IMR-90 (cell line): ENCODE results near the gene CMTM8. TPM values are rescaled to one million over a fixed set of nuclear protein-coding genes. Genes with fewer than 3 reads are reported as not detected.

Source experiments
- ATAC-seq: fragments of 200-7000 bp; cut with Tn5 transposase; 2 replicates; pipeline ENCODE4 v1.9.1; 2020; ENCODE audit warnings: low read depth, mild to moderate bottlenecking, moderate library complexity
- BruUV-seq: library from RNA; stranded (reverse); fragments of 400-500 nt; replicated peaks from 2 replicates; lab custom pipeline; 2021; lab: Mats Ljungman, UMichigan
- CTCF ChIA-PET: fragments of 300-600 bp; formaldehyde crosslinking; extraction: SDS; loops from one replicate; lab custom pipeline; 2021; ENCODE audit warnings: antibody characterized with exemption; lab: Yijun Ruan, JAX
- POLR2A ChIA-PET: fragments of 300-600 bp; sonication (Branson Sonifier 250); formaldehyde crosslinking; loops from one replicate; lab custom pipeline; 2022; ENCODE audit warnings: antibody characterized with exemption; ENCODE audit not compliant: unreplicated experiment; lab: Charles Lee
- DNase-seq: peaks from one replicate; pipeline ENCODE4 v3.0.0; 2013
- H2AFZ ChIP-seq: replicated peaks from 2 replicates; pipeline ENCODE3; 2013; ENCODE audit warnings: low read length, mild to moderate bottlenecking; ENCODE audit not compliant: poor library complexity
- H2AK5ac ChIP-seq: 2 replicates; pipeline ENCODE4 v1.6.1; 2013; ENCODE audit warnings: low read depth, low read length, inconsistent platforms
- H2AK9ac ChIP-seq: replicated peaks from 2 replicates; pipeline ENCODE3; 2013; ENCODE audit warnings: mild to moderate bottlenecking, low read depth, low read length, moderate library complexity; ENCODE audit not compliant: poor library complexity
- H2BK120ac ChIP-seq: 2 replicates; pipeline ENCODE4 v1.6.1; 2013; ENCODE audit warnings: low read depth, low read length, inconsistent platforms
- H2BK15ac ChIP-seq: 3 replicates; pipeline ENCODE4 v1.6.1; 2013; ENCODE audit warnings: low read depth, low read length, inconsistent platforms
- H2BK20ac ChIP-seq: 2 replicates; pipeline ENCODE4 v1.6.1; 2013; ENCODE audit warnings: low read depth, mild to moderate bottlenecking, inconsistent platforms, low read length, moderate library complexity
- H2BK5ac ChIP-seq: 2 replicates; pipeline ENCODE4 v1.6.1; 2013; ENCODE audit warnings: mild to moderate bottlenecking, low read depth, low read length, inconsistent platforms; ENCODE audit not compliant: poor library complexity, severe bottlenecking
- H3K14ac ChIP-seq: replicated peaks from 2 replicates; pipeline ENCODE4 v1.6.1; 2013; ENCODE audit warnings: low read depth, low read length, inconsistent platforms
- H3K18ac ChIP-seq: 2 replicates; pipeline ENCODE4 v1.6.1; 2013; ENCODE audit warnings: low read depth, low read length, control low read depth
- H3K23ac ChIP-seq: 2 replicates; pipeline ENCODE4 v1.6.1; 2013; ENCODE audit warnings: low read depth, low read length, inconsistent platforms
- H3K27ac ChIP-seq: 2 replicates; pipeline ENCODE4 v1.5.1; 2013; ENCODE audit warnings: mild to moderate bottlenecking, control low read depth, low read length; ENCODE audit not compliant: insufficient read depth
- H3K27me3 ChIP-seq: 2 replicates; pipeline ENCODE4 v1.6.1; 2013; ENCODE audit warnings: low read length; ENCODE audit not compliant: control insufficient read depth, insufficient read depth
- H3K36me3 ChIP-seq: 2 replicates; pipeline ENCODE4 v1.6.1; 2013; ENCODE audit warnings: low read length, mixed read lengths; ENCODE audit not compliant: control insufficient read depth, insufficient read depth
- H3K4ac ChIP-seq: 2 replicates; pipeline ENCODE4 v1.6.1; 2013; ENCODE audit warnings: low read depth, low read length, inconsistent platforms
- H3K4me1 ChIP-seq: 2 replicates; pipeline ENCODE4 v1.6.1; 2013; ENCODE audit warnings: low read length, mixed read lengths; ENCODE audit not compliant: control insufficient read depth, insufficient read depth
- H3K4me2 ChIP-seq: 2 replicates; pipeline ENCODE4 v1.6.1; 2013; ENCODE audit warnings: low read depth, mild to moderate bottlenecking, control low read depth, low read length, moderate library complexity
- H3K4me3 ChIP-seq: 2 replicates; pipeline ENCODE4 v1.5.1; 2013; ENCODE audit warnings: low read depth, mild to moderate bottlenecking, control low read depth, low read length, moderate library complexity; ENCODE audit not compliant: insufficient read depth
- H3K56ac ChIP-seq: 2 replicates; pipeline ENCODE4 v1.6.1; 2013; ENCODE audit warnings: low read length, inconsistent platforms; ENCODE audit not compliant: insufficient read depth; ENCODE audit errors: extremely low read depth
- H3K79me1 ChIP-seq, 2 experiments: 2 replicates each; pipeline ENCODE4 v1.6.1; 2013; ENCODE audit warnings: low read length in 2 of 2, inconsistent platforms in 1 of 2, low read depth in 1 of 2
- H3K9ac ChIP-seq: 2 replicates; pipeline ENCODE4 v1.6.1; 2013; ENCODE audit warnings: low read depth, low read length, control low read depth
- H3K9me1 ChIP-seq: 2 replicates; pipeline ENCODE4 v1.6.1; 2013; ENCODE audit warnings: low read length, inconsistent platforms; ENCODE audit not compliant: insufficient read depth
- H3K9me3 ChIP-seq: 2 replicates; pipeline ENCODE4 v1.6.1; 2013; ENCODE audit warnings: low read length; ENCODE audit not compliant: control insufficient read depth, insufficient read depth
- H4K20me1 ChIP-seq: 2 replicates; pipeline ENCODE4 v1.6.1; 2013; ENCODE audit warnings: low read length, inconsistent platforms; ENCODE audit not compliant: insufficient read depth
- H4K5ac ChIP-seq: 2 replicates; pipeline ENCODE4 v1.6.1; 2013; ENCODE audit warnings: mild to moderate bottlenecking, low read depth, low read length, control low read depth
- H4K8ac ChIP-seq, 2 experiments: 2 replicates each; pipeline ENCODE4 v1.6.1; 2013; ENCODE audit warnings: low read depth in 2 of 2, low read length in 2 of 2, control low read depth in 1 of 2, inconsistent platforms in 1 of 2
- H4K91ac ChIP-seq: 2 replicates; pipeline ENCODE4 v1.6.1; 2013; ENCODE audit warnings: low read depth, low read length, inconsistent platforms; ENCODE audit not compliant: insufficient read depth
- BHLHE40 ChIP-seq: fragments of 150-350 bp; IDR thresholded peaks from 2 replicates; pipeline ENCODE4 v1.6.1; 2016; ENCODE audit warnings: mild to moderate bottlenecking, low read depth, low read length
- CEBPB ChIP-seq: IDR thresholded peaks from 2 replicates; pipeline ENCODE4 v1.6.1; 2012; ENCODE audit warnings: low read depth, low read length, improper control_type of control experiment
- CHD1 ChIP-seq: IDR thresholded peaks from 2 replicates; pipeline ENCODE4 v1.6.1; 2012; ENCODE audit warnings: low read depth, low read length, improper control_type of control experiment
- CTCF ChIP-seq: conservative IDR thresholded peaks from 2 replicates; pipeline ENCODE4 v1.5.1; 2012; ENCODE audit warnings: mild to moderate bottlenecking, low read depth, low read length, improper control_type of control experiment
- ELK1 ChIP-seq: fragments of 150-350 bp; IDR thresholded peaks from 2 replicates; pipeline ENCODE4 v1.6.1; 2016; ENCODE audit warnings: low read depth, mild to moderate bottlenecking, low read length, moderate library complexity, borderline replicate concordance
- FOS ChIP-seq: fragments of 150-350 bp; IDR thresholded peaks from 2 replicates; pipeline ENCODE4 v1.6.1; 2016; ENCODE audit warnings: low read depth, low read length
- MAFK ChIP-seq: IDR thresholded peaks from 2 replicates; pipeline ENCODE4 v1.6.1; 2012; ENCODE audit warnings: low read depth, low read length, improper control_type of control experiment
- MAZ ChIP-seq: IDR thresholded peaks from 2 replicates; pipeline ENCODE4 v1.6.1; 2012; ENCODE audit warnings: low read depth, mild to moderate bottlenecking, low read length, improper control_type of control experiment, moderate library complexity, borderline replicate concordance
- MXI1 ChIP-seq: IDR thresholded peaks from 2 replicates; pipeline ENCODE4 v1.6.1; 2012; ENCODE audit warnings: low read depth, mild to moderate bottlenecking, low read length, moderate library complexity, borderline replicate concordance
- NFE2L2 ChIP-seq: fragments of 150-350 bp; IDR thresholded peaks from 2 replicates; pipeline ENCODE4 v1.6.1; 2016; ENCODE audit warnings: low read depth, mild to moderate bottlenecking, low read length
- POLR2A ChIP-seq: IDR thresholded peaks from 2 replicates; pipeline ENCODE4 v1.6.1; 2012; ENCODE audit warnings: mild to moderate bottlenecking, low read depth, low read length
- RAD21 ChIP-seq: IDR thresholded peaks from 2 replicates; pipeline ENCODE4 v1.6.1; 2012; ENCODE audit warnings: low read length, improper control_type of control experiment
- RCOR1 ChIP-seq: IDR thresholded peaks from 2 replicates; pipeline ENCODE4 v1.6.1; 2012; ENCODE audit warnings: mild to moderate bottlenecking, low read length, improper control_type of control experiment; ENCODE audit not compliant: insufficient replicate concordance
- RFX5 ChIP-seq: IDR thresholded peaks from 2 replicates; pipeline ENCODE4 v1.8.0; 2012; ENCODE audit warnings: low read depth, mild to moderate bottlenecking, low read length, moderate library complexity
- SMC3 ChIP-seq: fragments of 150-350 bp; IDR thresholded peaks from 2 replicates; pipeline ENCODE4 v1.6.1; 2016; ENCODE audit warnings: low read depth, mild to moderate bottlenecking, antibody characterized with exemption, low read length, moderate library complexity
- WGBS, 2 experiments: methylation state at CpG; one replicate each; pipeline versions ENCODE4 v1.1.5 to v1.1.7; 2013; ENCODE audit warnings: missing lambda C conversion rate in 2 of 2; ENCODE audit not compliant: insufficient read length in 1 of 2; ENCODE audit errors: extremely low coverage in 2 of 2; 5-methylcytosine and 5-hydroxymethylcytosine counted together
- dilution Hi-C: fragments of 300-500 bp; cut with HindIII; formaldehyde crosslinking; loops from one replicate; pipeline ENCODE4 v1.14.3; 2018; ENCODE audit warnings: low sequenced_read_pairs; ENCODE audit not compliant: unreplicated experiment
- in situ Hi-C: fragments of 300-500 bp; cut with MboI; formaldehyde crosslinking; loops from 3 replicates; pipeline ENCODE4 v1.14.3; 2019; ENCODE audit warnings: low sequenced_read_pairs, inconsistent platforms, mixed read lengths
- intact Hi-C: fragments of 100-400 bp; cut with micrococcal nuclease; formaldehyde crosslinking; loops from 2 replicates; pipeline ENCODE4 v1.10.0; 2022
- polyA plus RNA-seq, 3 experiments: library from polyadenylated mRNA; depleted of rRNA; stranded (reverse); fragments of >200 nt; gene quantifications; 2 replicates each; pipeline ENCODE4 v1.2.3, GENCODE V29; 2012; ENCODE audit warnings: low replicate concordance in 1 of 3
- total RNA-seq: library from RNA; depleted of rRNA; stranded (reverse); fragments of >200 nt; gene quantifications from 2 replicates; pipeline ENCODE4 v1.2.3, GENCODE V29; 2012
- TF ChIP-seq, protein P1 (sequence below): fragments of 150-350 bp; IDR thresholded peaks from 2 replicates; pipeline ENCODE4 v1.6.1; 2017; ENCODE audit warnings: mild to moderate bottlenecking, antibody characterized with exemption, low read length, low read depth

CMTM8 gene
- total and polyA plus RNA-seq, 2 of the 4 experiments (the other 2 are of a cell fraction), result 0.15 TPM; not detected in 1

GRCh38 chr3:32336113-32336498, 97.6 kb downstream of the CMTM8 start:
- Histone ChIP-seq H4K5ac (no peak overlapping the region), H3K23ac (no peak overlapping the region), H3K4me1 (no peaks in the 10 kb centered on the region), H3K4ac (no peak overlapping the region), H3K4me3 (no peak overlapping the region), H4K8ac (no peak overlapping the region), H4K20me1 (no peaks in the 10 kb centered on the region), H3K36me3 (no peaks in the 10 kb centered on the region), H2BK15ac (no peak overlapping the region), H3K27me3 (peaks cover 8% of the 10 kb centered on the region), H2AK9ac (no peak overlapping the region), H3K9me3 (no peaks in the 10 kb centered on the region), H2BK5ac (no peak overlapping the region), H2AK5ac (no peak overlapping the region), H2AFZ (no peak overlapping the region), H3K79me1 (no peaks in the 10 kb centered on the region), H3K27ac (no peak overlapping the region), H4K91ac (no peak overlapping the region), H2BK20ac (no peak overlapping the region), H3K14ac (no peak overlapping the region), H2BK120ac (no peak overlapping the region), H3K9ac (no peak overlapping the region), H3K9me1 (no peaks in the 10 kb centered on the region), H3K4me2 (no peak overlapping the region), H3K56ac (no peak overlapping the region), H3K18ac (no peak overlapping the region)
- WGBS, 2 experiments, result 33% methylated on average over 1 of the region's 2 CpGs; no CpG with 5 or more reads in 1 of the 2 experiments
- ChIA-PET POLR2A (no interaction called here), CTCF (interaction anchor here (1.0 kb wide), 1 partner anchor 27 kb away, joined by 4 read pairs; no protein-coding TSS in a partner anchor)
- BruUV-seq, result no TSS peak
- DNase-seq (no peak), ATAC-seq (no peak)
- intact Hi-C loops (no loop called here), dilution Hi-C loops (no loop called here), in situ Hi-C loops (no loop called here)
- TF ChIP-seq FOS (no peak), CEBPB (no peak), CTCF (no peak), MXI1 (no peak), RCOR1 (no peak), ELK1 (no peak), NFE2L2 (no peak), MAZ (no peak), MAFK (no peak), RFX5 (no peak), BHLHE40 (no peak), RAD21 (no peak), CHD1 (no peak), POLR2A (no peak), SMC3 (no peak)
- TF ChIP-seq, protein P1, sequence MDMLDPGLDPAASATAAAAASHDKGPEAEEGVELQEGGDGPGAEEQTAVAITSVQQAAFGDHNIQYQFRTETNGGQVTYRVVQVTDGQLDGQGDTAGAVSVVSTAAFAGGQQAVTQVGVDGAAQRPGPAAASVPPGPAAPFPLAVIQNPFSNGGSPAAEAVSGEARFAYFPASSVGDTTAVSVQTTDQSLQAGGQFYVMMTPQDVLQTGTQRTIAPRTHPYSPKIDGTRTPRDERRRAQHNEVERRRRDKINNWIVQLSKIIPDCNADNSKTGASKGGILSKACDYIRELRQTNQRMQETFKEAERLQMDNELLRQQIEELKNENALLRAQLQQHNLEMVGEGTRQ, result no peak
